Measurements from ENCODE around the gene ABL2.

DNA sequence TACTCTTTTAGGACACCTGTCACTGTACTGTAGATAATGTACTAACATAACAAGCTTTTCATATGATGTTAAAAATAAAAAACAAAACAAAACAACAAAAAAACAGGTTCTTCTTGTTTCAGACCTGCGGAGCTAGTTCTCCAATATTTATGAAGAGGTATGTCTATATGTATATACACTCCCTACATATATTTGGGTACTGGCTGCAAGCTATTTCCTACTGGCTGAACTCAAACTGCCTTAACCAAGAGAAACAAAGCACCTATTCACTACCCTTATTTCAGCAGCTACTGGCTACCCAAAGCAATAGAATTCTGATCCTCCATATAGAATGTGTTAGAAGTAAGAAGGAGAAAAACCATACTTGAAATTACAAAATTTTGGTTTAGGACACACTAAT, 73.5 kb downstream of the ABL2 start:
- TF ChIP-seq, protein P1, sequence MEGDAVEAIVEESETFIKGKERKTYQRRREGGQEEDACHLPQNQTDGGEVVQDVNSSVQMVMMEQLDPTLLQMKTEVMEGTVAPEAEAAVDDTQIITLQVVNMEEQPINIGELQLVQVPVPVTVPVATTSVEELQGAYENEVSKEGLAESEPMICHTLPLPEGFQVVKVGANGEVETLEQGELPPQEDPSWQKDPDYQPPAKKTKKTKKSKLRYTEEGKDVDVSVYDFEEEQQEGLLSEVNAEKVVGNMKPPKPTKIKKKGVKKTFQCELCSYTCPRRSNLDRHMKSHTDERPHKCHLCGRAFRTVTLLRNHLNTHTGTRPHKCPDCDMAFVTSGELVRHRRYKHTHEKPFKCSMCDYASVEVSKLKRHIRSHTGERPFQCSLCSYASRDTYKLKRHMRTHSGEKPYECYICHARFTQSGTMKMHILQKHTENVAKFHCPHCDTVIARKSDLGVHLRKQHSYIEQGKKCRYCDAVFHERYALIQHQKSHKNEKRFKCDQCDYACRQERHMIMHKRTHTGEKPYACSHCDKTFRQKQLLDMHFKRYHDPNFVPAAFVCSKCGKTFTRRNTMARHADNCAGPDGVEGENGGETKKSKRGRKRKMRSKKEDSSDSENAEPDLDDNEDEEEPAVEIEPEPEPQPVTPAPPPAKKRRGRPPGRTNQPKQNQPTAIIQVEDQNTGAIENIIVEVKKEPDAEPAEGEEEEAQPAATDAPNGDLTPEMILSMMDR (IDR thresholded peaks at IDR 0.05): no peak
- TF ChIP-seq KAT7 (CRISPR knock-in tag; IDR thresholded peaks at IDR 0.05; ENCODE audit: borderline replicate concordance): no peak
- no peak for TF ChIP-seq NR1H2 (CRISPR knock-in tag; IDR thresholded peaks at IDR 0.05)
- TF ChIP-seq, protein P2, sequence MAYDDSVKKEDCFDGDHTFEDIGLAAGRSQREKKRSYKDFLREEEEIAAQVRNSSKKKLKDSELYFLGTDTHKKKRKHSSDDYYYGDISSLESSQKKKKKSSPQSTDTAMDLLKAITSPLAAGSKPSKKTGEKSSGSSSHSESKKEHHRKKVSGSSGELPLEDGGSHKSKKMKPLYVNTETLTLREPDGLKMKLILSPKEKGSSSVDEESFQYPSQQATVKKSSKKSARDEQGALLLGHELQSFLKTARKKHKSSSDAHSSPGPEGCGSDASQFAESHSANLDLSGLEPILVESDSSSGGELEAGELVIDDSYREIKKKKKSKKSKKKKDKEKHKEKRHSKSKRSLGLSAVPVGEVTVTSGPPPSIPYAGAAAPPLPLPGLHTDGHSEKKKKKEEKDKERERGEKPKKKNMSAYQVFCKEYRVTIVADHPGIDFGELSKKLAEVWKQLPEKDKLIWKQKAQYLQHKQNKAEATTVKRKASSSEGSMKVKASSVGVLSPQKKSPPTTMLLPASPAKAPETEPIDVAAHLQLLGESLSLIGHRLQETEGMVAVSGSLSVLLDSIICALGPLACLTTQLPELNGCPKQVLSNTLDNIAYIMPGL (CRISPR knock-in tag; IDR thresholded peaks at IDR 0.05): no peak

All from WTC11 (cell line).